SKM-1 treated with dmso at 0.1 percent for 144 hours (cell line): ENCODE results near the gene WDTC1.

Source experiments
- DNase-seq: peaks from one replicate; lab custom pipeline; 2025; ENCODE audit not compliant: unreplicated experiment; lab: John Stamatoyannopoulos, UW

Gene WDTC1

GRCh38 chr1:27300341-27301051 is 66.1 kb downstream of the WDTC1 start:
- DNase-seq: peak; percentile 80

GRCh38 chr1:27301052-27301422 is 66.6 kb downstream of the WDTC1 start:
- no peak for DNase-seq

- no peak for DNase-seq
Observed at GRCh38 chr1:27301582-27302199, 67.3 kb downstream of the WDTC1 start.

- no peak for DNase-seq
Observed at GRCh38 chr1:27302612-27303011, 68.2 kb downstream of the WDTC1 start.

GRCh38 chr1:27303509-27303908 is 69.1 kb downstream of the WDTC1 start:
- DNase-seq: no peak

- no peak for DNase-seq
Observed at GRCh38 chr1:27306071-27306470, 71.6 kb downstream of the WDTC1 start.

GRCh38 chr1:27306892-27307761 is 72.7 kb downstream of the WDTC1 start:
- DNase-seq: no peak

GRCh38 chr1:27307874-27308598 is 73.6 kb downstream of the WDTC1 start:
- DNase-seq: no peak

GRCh38 chr1:27314169-27314568 is 79.7 kb downstream of the WDTC1 start:
- DNase-seq: no peak

GRCh38 chr1:27314737-27315136 is 80.3 kb downstream of the WDTC1 start:
- DNase-seq: no peak

GRCh38 chr1:27316860-27317259 is 82.4 kb downstream of the WDTC1 start:
- DNase-seq: no peak

- no peak for DNase-seq
Observed at GRCh38 chr1:27318136-27318535, 83.7 kb downstream of the WDTC1 start.

GRCh38 chr1:27318596-27318995 is 84.2 kb downstream of the WDTC1 start:
- DNase-seq: no peak

- peak; percentile 96 for DNase-seq
Observed at GRCh38 chr1:27321813-27322568, 87.6 kb downstream of the WDTC1 start, which contains the start of gene TMEM222. Gene TMEM222, plus strand, starts transcription at chr1:27322163. Its CDS starts 35 bp downstream, at chr1:27322198.

GRCh38 chr1:27322569-27323240 is 88.3 kb downstream of the WDTC1 start:
- DNase-seq: no peak

- DNase-seq: no peak
Observed at GRCh38 chr1:27325286-27325685, 90.9 kb downstream of the WDTC1 start.

- no peak for DNase-seq
Observed at GRCh38 chr1:27327964-27328363, 93.5 kb downstream of the WDTC1 start.

GRCh38 chr1:27330786-27331185 is 96.4 kb downstream of the WDTC1 start:
- no peak for DNase-seq

GRCh38 chr1:27331426-27331825 is 97.0 kb downstream of the WDTC1 start:
- no peak for DNase-seq

- DNase-seq: no peak
Observed at GRCh38 chr1:27331922-27332321, 97.5 kb downstream of the WDTC1 start.
